CD4-positive, alpha-beta T cell (primary cell): ENCODE measurements around the gene CACUL1. TPM values are rescaled to one million over a fixed set of nuclear protein-coding genes. Genes with fewer than 3 reads are reported as not detected.
"Not testable (repeated sequence)": the region's sequence is repeated elsewhere in the genome, so short reads cannot be mapped to it uniquely, and the experiment has no call there.

Experiments
- ATAC-seq: fragments of 200-7000 bp; cut with Tn5 transposase; one replicate; pipeline ENCODE4 v1.10.0; 2022; ENCODE audit warnings: mild to moderate bottlenecking; ENCODE audit not compliant: poor library complexity
- CTCF ChIA-PET: fragments of 350-600 bp; sonication (Branson Sonifier 250); formaldehyde crosslinking; loops from one replicate; lab custom pipeline; 2021; ENCODE audit warnings: antibody characterized with exemption, inconsistent platforms; lab: Charles Lee
- POLR2A ChIA-PET: fragments of 350-600 bp; sonication (Branson Sonifier 250); formaldehyde crosslinking; loops from one replicate; lab custom pipeline; 2021; ENCODE audit warnings: antibody characterized with exemption, inconsistent platforms; lab: Charles Lee
- DNase-seq, 14 experiments: peaks; one replicate each; pipeline ENCODE4 v3.0.0-alpha.2; 2013 to 2020; ENCODE audit warnings: mixed read lengths in 2 of 14
- H3K27ac ChIP-seq, 2 donors: one replicate each; pipeline versions ENCODE4 v1.5.1 to v1.7.0; 2013; ENCODE audit warnings: low read length in 2 of 2, low read depth in 1 of 2, mild to moderate bottlenecking in 1 of 2
- H3K27me3 ChIP-seq, 2 experiments: 1 replicate in 1 of 2; 2 replicates in 1 of 2; pipeline versions ENCODE4 v1.6.1 to v1.7.0; 2013; ENCODE audit warnings: low read length in 2 of 2, control low read depth in 1 of 2, mild to moderate bottlenecking in 1 of 2, moderate library complexity in 1 of 2; ENCODE audit not compliant: insufficient read depth in 2 of 2, control insufficient read depth in 1 of 2
- H3K36me3 ChIP-seq: one replicate; pipeline ENCODE4 v1.6.1; 2013; ENCODE audit warnings: low read length, control low read depth; ENCODE audit not compliant: insufficient read depth
- H3K4me1 ChIP-seq: one replicate; pipeline ENCODE4 v1.6.1; 2013; ENCODE audit warnings: low read length, control low read depth; ENCODE audit not compliant: insufficient read depth
- H3K4me3 ChIP-seq: one replicate; pipeline ENCODE4 v1.5.1; 2013; ENCODE audit warnings: mild to moderate bottlenecking, low read length, moderate library complexity
- H3K9me3 ChIP-seq, 2 experiments: 1 replicate in 1 of 2; 2 replicates in 1 of 2; pipeline versions ENCODE4 v1.6.1 to v1.7.0; 2013; ENCODE audit warnings: low read length in 2 of 2, mild to moderate bottlenecking in 2 of 2, control low read depth in 1 of 2, moderate library complexity in 1 of 2; ENCODE audit not compliant: control insufficient read depth in 1 of 2, insufficient read depth in 1 of 2
- H3K27ac Mint-ChIP-seq: one replicate; pipeline ENCODE4 v1.8.0; 2020; ENCODE audit warnings: mixed read lengths
- H3K27me3 Mint-ChIP-seq: one replicate; pipeline ENCODE4 v1.8.0; 2021; ENCODE audit warnings: mixed read lengths
- H3K36me3 Mint-ChIP-seq: one replicate; pipeline ENCODE4 v1.8.0; 2021; ENCODE audit warnings: low read depth, mixed read lengths
- H3K4me1 Mint-ChIP-seq: one replicate; pipeline ENCODE4 v1.8.0; 2021; ENCODE audit warnings: low read depth, mixed read lengths
- H3K4me3 Mint-ChIP-seq: one replicate; pipeline ENCODE4 v1.8.0; 2020; ENCODE audit warnings: mild to moderate bottlenecking, mixed read lengths
- H3K9me3 Mint-ChIP-seq: one replicate; pipeline ENCODE4 v1.8.0; 2020; ENCODE audit warnings: mixed read lengths
- intact Hi-C, 2 experiments: fragments of 100-400 bp; cut with DNase I in 1 of 2; cut with micrococcal nuclease in 1 of 2; formaldehyde crosslinking; loops; one replicate each; pipeline versions ENCODE4 v1.15.1 to v1.9.0; 2023 to 2025; cut with DNase I, micrococcal nuclease
- total RNA-seq, 174 experiments: library from RNA in 2 of 174; stranded (reverse) in 2 of 174; gene quantifications; one replicate each; pipeline ENCODE4 v1.2.3 and lab custom pipeline; 2021 to 2026
- TF ChIP-seq, protein P1 (sequence below): fragments of 200-600 bp; IDR thresholded peaks from one replicate; pipeline ENCODE4 v1.8.0; 2022; ENCODE audit warnings: antibody characterized with exemption, mild to moderate bottlenecking

The CACUL1 gene
- total RNA-seq, 2 experiments from 2014 or later = 36.7 to 37.4 TPM

- no peaks in the 10 kb centered on the region for H3K27me3 Mint-ChIP-seq
- H3K36me3 Mint-ChIP-seq = no peaks in the 10 kb centered on the region
- CTCF ChIA-PET = interaction anchor here (0.7 kb wide), 1 partner anchor 82 kb away, joined by 3 read pairs; no protein-coding TSS in a partner anchor
- no peaks in the 10 kb centered on the region for H3K36me3 ChIP-seq
- no peaks in the 10 kb centered on the region for H3K27me3 ChIP-seq
- no peak overlapping the region for H3K4me3 ChIP-seq
- no peaks in the 10 kb centered on the region for H3K9me3 Mint-ChIP-seq
- H3K4me1 Mint-ChIP-seq = peaks cover 69% of the 10 kb centered on the region
- TF ChIP-seq, protein P1, sequence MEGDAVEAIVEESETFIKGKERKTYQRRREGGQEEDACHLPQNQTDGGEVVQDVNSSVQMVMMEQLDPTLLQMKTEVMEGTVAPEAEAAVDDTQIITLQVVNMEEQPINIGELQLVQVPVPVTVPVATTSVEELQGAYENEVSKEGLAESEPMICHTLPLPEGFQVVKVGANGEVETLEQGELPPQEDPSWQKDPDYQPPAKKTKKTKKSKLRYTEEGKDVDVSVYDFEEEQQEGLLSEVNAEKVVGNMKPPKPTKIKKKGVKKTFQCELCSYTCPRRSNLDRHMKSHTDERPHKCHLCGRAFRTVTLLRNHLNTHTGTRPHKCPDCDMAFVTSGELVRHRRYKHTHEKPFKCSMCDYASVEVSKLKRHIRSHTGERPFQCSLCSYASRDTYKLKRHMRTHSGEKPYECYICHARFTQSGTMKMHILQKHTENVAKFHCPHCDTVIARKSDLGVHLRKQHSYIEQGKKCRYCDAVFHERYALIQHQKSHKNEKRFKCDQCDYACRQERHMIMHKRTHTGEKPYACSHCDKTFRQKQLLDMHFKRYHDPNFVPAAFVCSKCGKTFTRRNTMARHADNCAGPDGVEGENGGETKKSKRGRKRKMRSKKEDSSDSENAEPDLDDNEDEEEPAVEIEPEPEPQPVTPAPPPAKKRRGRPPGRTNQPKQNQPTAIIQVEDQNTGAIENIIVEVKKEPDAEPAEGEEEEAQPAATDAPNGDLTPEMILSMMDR = no peak
- H3K4me1 ChIP-seq = peaks cover 28% of the 10 kb centered on the region
- intact Hi-C loops = no loop called here
- H3K9me3 ChIP-seq = no peaks in the 10 kb centered on the region
- DNase-seq = no peak
- no peak overlapping the region for H3K27ac ChIP-seq
- H3K27ac Mint-ChIP-seq = peak overlapping the region; percentile 74
- H3K4me3 Mint-ChIP-seq = no peak overlapping the region
- no peak for ATAC-seq
- POLR2A ChIA-PET = interaction anchor here (1.3 kb wide), 1 partner anchor 15 kb away, joined by 3 read pairs; no protein-coding TSS in a partner anchor
Measured at GRCh38 chr10:118672766-118673715, 81.7 kb downstream of the CACUL1 start.

- no peaks in the 10 kb centered on the region for H3K36me3 Mint-ChIP-seq
- no peak for ATAC-seq
- H3K27ac Mint-ChIP-seq = peak overlapping the region; percentile 74
- Histone ChIP-seq H3K27me3 (no peaks in the 10 kb centered on the region), H3K36me3 (no peaks in the 10 kb centered on the region), H3K27ac (no peak overlapping the region), H3K4me3 (no peak overlapping the region), H3K9me3 (no peaks in the 10 kb centered on the region), H3K4me1 (peaks cover 28% of the 10 kb centered on the region)
- H3K27me3 Mint-ChIP-seq = no peaks in the 10 kb centered on the region
- H3K4me1 Mint-ChIP-seq = peaks cover 64% of the 10 kb centered on the region
- CTCF ChIA-PET = interaction anchor here (0.7 to 1.3 kb wide), 2 partner anchors 13 to 81 kb away, joined by 3 read pairs; no protein-coding TSS in a partner anchor
- POLR2A ChIA-PET = no interaction called here
- intact Hi-C loops = no loop called here
- H3K9me3 Mint-ChIP-seq = no peaks in the 10 kb centered on the region
- TF ChIP-seq, protein P1 = no peak
- H3K4me3 Mint-ChIP-seq = no peak overlapping the region
- no peak for DNase-seq
Measured at GRCh38 chr10:118672153-118672552, 82.6 kb downstream of the CACUL1 start.

DNA sequence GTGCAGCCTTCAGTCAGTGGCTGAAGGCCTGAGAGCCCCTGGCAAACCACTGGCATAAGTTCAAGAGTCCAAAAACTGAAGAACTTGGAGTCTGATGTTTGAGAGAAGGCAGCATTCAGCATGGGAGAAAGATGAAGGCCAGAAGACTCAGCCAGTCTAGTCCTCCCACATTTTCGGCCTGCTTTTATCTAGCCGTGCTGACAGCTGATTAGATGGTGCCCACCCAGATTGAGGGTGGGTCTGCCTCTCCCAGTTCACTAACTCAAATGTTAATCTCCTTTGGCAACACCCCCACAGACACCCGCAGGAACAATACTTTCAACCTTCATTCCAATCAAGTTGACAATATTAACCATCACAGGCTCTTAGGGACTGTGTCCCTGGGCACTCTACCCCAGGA is 83.5 kb downstream of the CACUL1 start:
- intact Hi-C loops = loop anchor here in 1 of 2 experiments (2.0 kb wide), 1 partner anchor 16 kb away; no protein-coding TSS in a partner anchor
- H3K27me3 ChIP-seq, H3K27ac Mint-ChIP-seq, H3K4me3 Mint-ChIP-seq, DNase-seq, ATAC-seq, H3K4me3 ChIP-seq, H3K9me3 Mint-ChIP-seq, POLR2A ChIA-PET, H3K9me3 ChIP-seq, H3K36me3 Mint-ChIP-seq, H3K36me3 ChIP-seq, H3K27ac ChIP-seq, H3K27me3 Mint-ChIP-seq: not testable (repeated sequence)
- peaks cover 62% of the 10 kb centered on the region for H3K4me1 Mint-ChIP-seq
- peaks cover 28% of the 10 kb centered on the region for H3K4me1 ChIP-seq
- CTCF ChIA-PET = interaction anchor here (1.3 kb wide), 1 partner anchor 14 kb away, joined by 3 read pairs; no protein-coding TSS in a partner anchor
